GM18858 (cell line): ENCODE results near the gene EFR3B.
"Not testable (repeated sequence)": the region's sequence is repeated elsewhere in the genome, so short reads cannot be mapped to it uniquely, and the experiment has no call there.

Experiments
- ATAC-seq: cut with Tn5 transposase; IDR thresholded peaks from one replicate; pipeline ENCODE4 v1.9.1; 2021; ENCODE audit not compliant: unreplicated experiment

Gene EFR3B

DNA sequence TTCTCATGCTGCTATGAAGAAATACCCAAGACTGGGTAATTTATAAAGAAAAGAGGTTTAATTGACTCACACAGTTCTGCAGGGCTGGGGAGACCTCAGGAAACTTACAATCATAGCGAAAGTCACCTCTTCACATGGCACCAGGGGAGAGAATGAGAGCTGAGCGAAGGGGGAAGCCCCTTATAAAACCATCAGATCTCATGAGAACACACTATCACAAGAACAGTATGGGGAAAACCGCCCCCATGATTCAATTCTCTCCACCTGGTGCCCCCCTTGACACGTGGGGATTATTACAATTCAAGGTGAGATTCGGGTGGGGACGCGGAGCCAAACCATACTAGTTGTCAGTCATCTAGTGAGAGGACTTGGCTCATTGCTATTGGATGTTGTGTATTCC lies 60.5 kb downstream of the EFR3B start:
- ATAC-seq = not testable (repeated sequence)

DNA sequence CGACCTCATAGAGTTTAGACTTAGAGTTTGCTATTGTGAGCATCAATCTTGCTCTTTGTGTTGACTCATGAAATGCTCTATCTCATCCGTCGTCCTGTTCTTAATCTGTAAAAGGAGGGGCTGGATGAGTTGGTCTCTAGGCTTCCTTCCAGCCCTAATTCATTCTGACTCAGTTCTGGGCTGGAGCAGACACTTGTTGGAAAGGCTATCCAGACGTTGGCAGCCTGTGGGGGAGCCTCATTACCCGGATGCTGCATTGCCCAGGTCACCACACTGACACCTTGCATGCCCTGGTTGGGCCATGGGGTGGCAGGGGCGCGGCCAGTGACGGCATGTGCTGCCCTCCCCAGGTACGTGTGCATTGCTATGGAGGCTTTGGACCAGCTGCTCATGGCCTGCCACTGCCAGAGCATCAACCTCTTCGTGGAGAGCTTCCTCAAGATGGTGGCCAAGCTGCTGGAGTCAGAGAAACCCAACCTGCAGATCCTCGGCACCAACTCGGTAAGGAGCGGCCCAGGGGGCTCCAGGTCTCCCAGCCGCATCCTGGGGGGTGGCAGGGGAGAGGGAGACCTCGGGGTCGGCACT lies 61.5 kb downstream of the EFR3B start:
- ATAC-seq = no peak

DNA sequence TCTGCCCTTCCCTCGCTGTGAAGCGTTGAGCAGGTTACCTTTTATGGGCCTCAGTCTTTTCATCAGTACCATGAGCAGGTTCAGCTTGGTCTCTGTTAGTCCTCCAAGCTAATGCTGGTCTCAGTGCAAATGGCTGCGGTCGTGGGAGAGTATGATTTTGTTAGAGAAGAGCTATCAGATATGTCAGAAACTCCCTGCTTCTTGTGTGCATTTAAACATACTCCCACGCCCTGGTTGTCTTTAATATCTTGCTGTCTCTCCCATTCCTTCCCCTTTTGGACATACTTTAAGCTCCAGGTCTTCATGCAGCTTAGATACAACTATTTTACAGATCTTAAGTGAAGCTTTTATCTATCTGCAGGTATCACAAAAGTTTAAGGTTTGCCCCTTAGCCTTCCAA lies 62.9 kb downstream of the EFR3B start:
- ATAC-seq = no peak

DNA sequence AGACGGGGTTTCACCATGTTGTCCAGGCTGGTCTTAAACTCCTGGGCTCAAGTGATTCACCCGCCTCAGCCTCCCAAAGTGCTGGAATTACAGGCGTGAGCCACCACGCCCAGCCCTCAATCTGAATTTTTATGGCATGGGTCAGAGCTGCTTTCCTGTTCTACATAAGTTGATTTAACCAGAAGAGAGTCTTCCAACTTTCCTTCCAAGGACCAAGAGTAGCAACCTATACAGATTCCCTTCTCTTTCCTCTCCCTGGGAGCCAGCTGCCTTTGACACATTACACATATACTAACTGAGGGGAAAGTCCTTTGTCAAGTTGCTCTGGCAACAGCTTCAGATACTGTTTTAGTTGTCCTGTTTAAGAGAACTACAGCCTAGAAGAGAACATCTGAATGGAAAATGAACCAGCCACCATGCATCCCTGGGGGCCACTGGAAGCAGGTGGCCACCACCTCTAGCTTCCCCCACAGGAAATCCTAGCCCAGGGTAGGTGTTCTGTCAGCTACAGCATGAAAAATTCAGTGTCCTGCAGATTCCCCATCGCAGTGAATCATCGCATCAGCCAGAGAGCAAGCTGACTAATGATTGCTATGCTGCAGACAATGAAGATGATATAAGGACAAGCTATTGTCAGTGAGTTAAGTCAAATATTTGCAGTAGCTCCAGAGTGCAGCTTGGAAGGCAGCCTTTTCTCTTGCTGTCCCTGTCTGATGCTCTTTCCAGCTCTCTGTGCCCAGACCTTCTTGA lies 63.6 kb downstream of the EFR3B start:
- ATAC-seq = no peak

DNA sequence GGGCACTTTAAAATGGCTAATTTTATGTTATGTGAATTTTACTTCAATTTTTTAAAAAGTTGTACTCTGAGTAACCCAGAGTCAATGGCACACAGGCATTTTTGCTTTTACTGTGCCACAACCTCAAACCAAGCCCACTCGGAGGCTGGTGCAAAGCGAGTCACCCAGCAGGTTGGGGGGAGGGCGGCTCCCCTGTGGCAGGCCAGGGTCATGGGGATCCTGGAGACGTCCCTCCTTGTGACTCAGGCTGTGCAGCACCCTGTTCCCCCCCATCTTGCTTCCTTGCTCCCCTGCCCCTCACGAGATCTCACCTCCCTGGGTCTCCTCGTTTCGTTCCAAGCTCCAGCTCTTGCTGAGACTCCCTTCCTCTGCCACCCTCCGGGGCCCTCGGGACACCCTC lies 67.9 kb downstream of the EFR3B start:
- no peak for ATAC-seq

DNA sequence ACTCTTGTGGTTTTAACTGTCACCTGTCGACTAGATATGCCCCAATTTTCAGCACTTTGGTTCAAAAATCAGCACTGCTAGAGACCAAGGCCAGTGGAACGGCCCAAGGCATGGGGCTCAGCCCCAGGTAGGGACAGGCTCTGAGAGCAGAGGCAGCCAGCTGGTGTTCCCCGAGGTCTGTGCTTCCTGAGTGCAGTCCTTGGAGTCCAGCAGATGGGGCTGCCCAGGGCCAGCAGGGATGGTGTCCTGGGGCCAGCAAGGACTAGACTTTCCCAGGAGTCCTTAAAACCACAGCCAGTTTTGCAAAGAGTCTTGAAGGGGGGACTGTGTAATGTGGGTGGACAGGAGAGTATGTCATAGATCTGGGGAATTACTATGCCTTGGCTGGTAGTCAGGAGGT lies 70.2 kb downstream of the EFR3B start:
- ATAC-seq = no peak

DNA sequence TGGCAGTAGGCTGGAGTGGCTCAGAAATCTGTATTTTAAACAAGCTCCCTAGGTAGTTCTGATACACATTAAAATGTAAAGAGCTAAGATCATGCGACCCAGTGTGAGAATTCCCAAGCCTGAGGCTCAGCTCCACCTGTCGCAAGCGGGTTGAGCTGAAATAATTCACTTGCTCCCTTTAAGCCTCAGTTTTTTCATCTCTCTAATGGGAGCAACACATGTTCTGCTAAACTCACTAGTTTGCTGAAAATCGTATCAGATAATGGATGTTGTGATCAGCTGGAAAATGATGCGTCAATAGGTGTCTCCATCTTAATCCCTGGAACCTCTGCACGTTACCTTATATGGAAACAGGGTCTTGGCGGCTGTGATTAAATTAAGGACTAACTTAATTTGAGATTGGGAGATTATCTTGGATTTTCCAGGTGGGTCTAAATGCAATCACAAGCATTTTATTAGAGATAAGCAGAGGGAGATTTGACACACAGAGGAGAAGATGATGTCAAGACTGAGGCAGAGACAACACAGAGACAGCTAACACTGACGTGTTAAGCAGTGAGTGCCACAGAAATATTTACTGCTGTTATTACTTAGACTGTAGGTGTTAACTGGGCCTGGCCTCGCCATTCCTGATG lies 73.5 kb downstream of the EFR3B start:
- no peak for ATAC-seq

DNA sequence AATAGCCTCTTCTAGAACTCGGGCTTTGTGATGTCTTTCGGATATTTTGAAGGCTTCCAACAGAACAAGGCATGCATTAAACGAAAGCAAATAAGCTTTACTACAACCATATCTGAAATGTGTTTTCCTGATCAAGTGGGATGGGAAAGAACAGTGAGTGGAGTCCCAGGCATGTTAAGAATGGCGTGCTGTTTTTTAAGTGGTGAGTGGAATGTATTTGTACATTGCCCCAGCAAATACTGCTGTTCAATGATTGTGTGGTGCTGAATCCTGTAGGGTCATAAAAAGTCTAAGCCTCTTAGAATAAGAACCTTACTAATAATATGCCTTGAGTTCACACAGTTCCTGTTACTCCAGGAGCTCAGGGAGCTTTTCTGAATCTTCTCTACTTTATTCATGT lies 74.0 kb downstream of the EFR3B start:
- no peak for ATAC-seq

DNA sequence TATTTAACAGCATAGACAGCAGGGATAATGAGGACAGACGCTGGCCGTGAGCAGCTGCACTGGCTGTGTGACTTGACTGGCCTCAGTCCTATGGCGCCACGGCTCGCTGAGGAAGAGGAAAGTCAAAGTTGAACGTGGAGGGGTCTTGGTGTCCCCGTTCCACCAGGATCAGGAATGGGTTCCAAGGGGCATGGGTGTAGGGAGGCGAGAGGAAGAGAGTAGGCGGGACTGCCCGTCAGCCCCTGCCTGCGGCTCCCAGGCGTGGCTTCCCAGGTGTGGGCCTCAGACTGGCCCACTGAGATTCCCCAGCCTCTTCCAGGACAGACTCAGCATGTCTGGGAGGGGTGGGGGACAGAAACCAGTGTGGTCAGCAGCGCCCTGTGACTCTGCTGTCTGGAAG lies 75.1 kb downstream of the EFR3B start:
- no peak for ATAC-seq

DNA sequence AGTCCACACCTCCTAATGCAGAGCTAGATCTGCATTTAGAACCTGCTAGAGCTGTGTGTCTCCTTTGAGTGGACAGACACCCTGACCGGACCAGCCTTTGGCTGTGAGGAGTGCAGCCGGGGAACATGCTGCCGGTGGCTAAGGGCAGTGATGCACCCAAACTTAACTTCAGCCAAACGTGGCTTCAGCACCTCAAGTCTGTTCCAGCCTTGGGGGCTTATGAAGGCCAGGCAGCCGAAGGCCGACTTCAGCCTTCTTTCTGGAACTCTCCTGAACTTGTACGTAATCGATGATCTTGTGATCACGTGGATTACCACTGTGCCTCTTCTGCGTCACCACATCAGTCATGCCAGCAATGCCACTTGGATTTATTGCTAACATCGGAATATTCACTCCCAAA lies 77.4 kb downstream of the EFR3B start:
- ATAC-seq = no peak

DNA sequence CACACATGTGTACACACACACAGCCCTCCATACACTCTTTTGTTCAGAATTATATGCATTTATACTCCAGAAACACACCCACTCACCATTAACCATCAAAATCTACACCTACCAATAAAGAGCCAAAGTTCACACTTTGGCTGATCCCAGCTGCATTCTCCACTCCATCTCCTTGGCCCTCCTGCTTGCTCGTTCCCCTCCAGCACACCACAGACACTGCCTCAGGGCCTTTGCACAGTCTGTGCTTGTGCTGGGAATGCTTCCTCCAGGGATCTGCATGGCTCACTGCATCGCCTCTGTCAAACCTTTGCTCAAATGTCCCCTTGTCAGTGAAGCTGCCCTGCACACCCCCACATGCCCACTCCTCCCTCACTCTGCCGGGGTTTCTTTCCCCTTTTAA lies 80.5 kb downstream of the EFR3B start:
- no peak for ATAC-seq

DNA sequence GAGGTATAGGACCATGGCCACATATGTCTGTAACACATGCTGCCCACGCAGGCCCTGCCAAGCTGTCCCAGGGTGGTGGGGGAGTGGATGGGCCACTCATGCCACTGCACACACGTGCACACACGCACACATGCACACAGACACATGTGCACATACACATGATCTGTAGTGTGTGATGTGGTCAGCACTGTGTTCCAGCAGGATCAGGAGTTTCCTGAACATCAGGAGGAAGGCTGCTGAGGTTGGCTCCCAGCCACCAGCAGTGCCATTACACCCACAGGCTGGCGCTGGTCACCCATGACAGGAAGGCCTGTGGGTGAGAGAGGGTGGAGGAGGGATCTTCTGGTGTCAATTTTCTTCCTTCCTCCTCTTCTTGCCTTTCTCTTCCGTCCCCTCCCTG lies 81.8 kb downstream of the EFR3B start:
- ATAC-seq = no peak

DNA sequence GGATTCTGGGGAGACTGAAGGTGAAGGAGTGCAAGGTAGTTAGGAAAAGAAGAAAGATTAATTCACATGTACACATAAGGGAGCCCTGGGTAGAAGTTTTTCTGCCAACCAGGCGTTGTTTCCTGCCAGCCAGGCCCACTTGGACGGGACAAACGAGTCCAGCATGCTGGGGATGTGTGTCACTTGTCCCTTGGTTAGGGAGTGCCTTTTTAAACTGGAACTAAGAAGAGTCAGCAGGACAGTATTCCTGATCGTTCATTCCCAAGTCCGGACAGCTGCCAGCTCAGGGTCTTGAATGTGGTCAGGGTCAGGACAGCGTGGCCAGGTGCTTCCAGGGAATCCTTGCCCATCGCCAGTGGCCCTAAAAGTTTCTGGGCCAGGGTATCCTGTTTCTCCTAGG lies 83.3 kb downstream of the EFR3B start:
- no peak for ATAC-seq

DNA sequence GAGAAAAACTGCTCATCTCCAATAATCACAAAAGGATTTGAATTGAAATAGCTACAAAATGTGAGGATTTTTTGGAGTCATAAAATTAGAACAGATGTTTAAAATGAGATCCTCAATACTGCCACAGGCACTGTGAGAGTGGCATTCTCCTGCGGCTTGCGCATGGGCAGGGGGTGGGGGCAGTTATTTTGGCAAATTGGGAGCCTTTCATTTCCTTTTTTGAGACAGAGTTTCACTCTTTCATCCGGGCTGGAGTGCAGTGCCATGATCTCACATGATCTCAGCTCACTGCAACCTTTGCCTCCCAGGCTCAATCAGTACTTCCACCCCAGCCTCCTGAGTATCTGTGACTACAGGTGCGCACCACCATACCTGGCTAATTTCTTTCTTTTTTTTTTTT lies 84.1 kb downstream of the EFR3B start:
- ATAC-seq = no peak

DNA sequence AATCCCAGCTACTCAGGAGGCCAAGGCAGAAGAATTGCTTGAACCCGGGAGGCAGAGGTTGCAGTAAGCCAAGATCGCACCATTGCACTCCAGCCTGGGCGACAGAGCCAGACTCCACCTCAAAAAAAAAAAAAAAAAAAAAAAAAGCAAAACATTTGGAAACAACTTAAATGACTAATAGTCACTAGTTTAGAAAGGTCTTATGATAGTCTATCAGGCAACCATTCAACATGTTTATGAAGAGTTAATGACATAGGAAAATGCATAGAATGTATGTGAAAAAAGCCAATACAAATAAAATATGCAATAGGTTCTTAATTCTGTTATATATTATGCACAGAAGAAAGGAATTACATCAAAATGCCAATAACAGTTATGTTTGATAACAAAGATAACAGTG lies 85.2 kb downstream of the EFR3B start:
- ATAC-seq = not testable (repeated sequence)

DNA sequence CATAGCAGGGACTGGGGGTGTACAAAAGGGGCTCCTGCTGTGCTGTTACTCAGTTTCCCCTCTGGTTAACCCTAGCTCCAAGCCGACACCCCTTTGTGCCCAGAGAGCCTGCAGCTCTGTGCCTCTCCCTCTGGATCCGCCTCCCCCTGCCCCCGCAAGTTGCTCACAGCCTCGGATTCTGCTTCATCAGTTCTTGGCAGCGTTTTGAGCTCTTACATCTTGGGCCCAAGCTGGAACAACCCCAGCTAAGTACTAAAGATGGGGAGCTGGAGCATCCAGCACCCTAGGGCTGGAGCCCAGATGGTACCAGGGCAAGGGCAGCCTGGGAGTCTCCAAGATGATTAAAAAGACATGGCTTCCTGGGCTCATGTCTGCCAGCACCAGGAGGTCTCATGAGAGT lies 85.8 kb downstream of the EFR3B start:
- ATAC-seq = no peak

DNA sequence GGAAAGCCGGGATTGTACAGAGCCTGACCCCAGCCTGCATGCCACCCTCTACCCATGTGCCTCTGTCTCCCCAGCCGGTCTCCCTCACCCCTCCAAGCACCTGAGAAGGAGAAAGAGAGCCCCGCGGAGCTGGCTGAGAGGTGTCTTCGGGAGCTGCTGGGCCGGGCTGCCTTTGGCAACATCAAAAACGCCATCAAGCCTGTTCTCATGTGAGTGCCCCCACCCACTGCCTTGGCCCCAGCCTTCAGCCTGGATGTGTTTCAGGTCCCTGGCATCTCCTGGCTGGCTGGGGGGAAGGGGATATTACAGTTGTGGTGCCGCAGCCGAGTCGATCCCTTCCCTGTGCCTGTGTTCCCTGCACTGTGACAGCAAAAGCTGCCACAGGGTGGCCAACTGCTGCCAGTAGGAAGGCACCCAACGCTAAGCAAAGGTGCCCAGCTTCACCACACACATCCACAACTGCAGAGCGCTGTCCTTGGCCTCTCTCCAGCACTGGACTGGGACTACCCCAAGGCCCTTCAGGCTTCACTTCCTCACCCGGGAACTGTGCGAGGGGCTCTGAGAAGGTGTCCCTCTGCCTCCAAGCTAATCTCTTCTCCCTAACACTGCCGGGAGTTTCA lies 88.1 kb downstream of the EFR3B start:
- ATAC-seq = no peak

DNA sequence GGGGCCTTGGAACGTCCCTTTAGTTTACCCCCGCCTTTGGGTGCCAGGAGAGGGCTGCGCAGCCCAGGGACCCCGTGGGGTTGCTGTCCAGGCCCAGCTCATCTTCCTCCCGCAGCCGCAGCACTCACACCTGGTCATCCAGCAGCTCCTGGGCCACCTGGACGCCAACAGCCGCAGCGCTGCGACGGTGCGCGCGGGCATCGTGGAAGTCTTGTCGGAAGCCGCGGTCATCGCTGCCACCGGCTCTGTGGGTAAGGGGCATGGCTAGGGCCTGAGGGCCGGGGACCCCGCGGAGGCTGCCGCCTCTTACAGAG lies 89.3 kb downstream of the EFR3B start:
- no peak for ATAC-seq

DNA sequence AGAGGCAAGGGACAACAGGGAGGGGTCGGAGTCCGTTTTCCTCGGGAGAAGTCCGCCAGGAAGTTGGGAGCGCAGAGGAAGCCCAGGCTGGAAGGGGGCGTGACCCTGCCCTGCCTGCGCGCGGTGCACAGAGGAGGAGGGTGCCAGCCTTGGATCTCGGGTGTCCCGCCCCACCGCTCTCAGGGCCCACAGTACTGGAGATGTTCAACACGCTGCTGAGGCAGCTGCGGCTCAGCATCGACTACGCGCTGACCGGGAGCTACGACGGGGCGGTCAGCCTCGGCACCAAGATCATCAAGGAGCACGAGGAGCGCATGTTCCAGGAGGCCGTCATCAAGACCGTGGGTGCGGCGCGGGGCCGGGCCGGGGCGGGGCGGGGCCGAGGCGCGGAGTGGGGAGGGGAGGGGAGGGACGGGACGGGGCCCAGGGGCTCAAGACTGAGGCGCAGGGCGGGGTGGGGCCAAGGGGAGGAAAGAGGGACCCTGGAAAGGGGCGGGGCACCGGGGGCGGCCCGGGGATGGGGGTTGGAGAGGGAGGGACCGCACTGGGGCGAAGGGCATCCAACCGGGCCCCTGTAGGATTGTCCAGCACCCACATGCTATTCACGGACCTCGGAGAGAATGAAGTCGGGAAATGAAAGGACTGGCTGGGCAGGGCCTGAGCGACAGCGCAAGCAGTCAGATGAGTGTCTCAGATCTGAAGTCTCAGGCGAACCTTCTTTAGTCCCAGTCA lies 89.9 kb downstream of the EFR3B start:
- no peak for ATAC-seq

DNA sequence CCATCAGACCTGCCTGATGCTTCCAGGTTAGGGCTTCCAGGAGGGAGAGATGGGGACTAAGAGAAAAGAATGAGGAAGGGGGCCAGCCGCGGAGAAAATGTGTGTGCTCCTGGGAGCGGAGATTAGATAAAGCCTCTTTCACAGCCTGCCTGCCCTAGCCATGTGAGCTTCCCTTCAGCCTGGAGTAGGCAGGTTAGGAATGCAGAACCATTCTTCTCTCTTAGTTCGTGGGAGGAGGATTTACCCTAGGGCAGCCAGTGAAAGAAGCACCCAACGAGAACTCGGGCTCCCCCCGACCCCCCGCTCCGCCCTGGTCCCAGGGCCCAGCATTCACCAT lies 90.4 kb downstream of the EFR3B start:
- no peak for ATAC-seq

DNA sequence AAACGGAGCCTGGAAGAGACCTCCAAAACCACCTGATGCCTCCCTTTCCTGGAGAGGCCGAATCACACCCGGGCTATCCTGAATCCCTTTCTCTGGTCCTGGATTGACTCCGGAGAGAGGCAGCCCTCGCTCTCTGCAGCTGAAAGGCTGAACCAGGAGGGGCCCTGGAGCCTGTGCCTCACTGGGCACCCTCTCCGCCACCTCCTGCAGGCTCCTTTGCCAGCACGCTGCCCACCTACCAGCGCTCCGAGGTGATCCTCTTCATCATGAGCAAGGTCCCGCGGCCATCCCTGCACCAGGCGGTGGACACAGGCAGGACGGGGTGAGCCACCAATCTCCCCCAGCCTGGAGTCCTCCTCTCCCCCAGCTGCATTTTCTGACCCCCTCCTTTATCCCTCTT lies 90.8 kb downstream of the EFR3B start:
- ATAC-seq = no peak

DNA sequence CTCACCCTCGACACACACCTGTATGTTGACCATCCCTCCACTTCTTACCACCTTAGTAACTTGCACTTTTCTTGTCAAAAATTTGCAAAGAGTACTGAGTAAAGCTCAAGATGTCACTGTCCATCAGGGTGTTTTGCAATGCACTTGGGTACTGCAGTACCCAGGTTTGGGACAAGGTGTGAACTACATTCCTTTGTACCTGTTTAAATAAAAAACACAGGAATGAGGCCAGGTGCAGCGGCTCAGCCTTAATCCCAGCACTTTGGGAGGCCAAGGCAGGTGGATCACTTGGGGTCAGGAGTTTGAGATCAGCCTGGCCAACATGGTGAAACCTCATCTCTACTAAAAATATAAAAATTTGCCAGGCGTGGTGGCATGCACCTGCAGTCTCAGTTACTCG lies 98.7 kb downstream of the EFR3B start:
- ATAC-seq = not testable (repeated sequence)
